ENCODE data around the gene FAM25G. TPM values are rescaled to one million over a fixed set of nuclear protein-coding genes. Genes with fewer than 3 reads are reported as not detected.

Gene FAM25G
- total RNA-seq, 1 donor from 2014 or later = not detected

GRCh38 chr10:47454780-47455058 lies 36.8 kb downstream of the FAM25G start:
- H3K27me3 ChIP-seq = no peaks in the 10 kb centered on the region
- H3F3A ChIP-seq (ENCODE audit: low read depth) = no peaks in the 10 kb centered on the region
- DNase-seq (ENCODE audit: low spot score) = no peak
- H3K4me3 ChIP-seq = no peak overlapping the region
- H3K27me3 Mint-ChIP-seq (ENCODE audit: insufficient read depth, low read depth) = peaks cover 8% of the 10 kb centered on the region
- H4K20me1 ChIP-seq (ENCODE audit: low read depth) = no peaks in the 10 kb centered on the region
- H3K4me3 Mint-ChIP-seq = no peak overlapping the region
- H2AFZ ChIP-seq (replicated peaks) = no peak overlapping the region
- no peaks in the 10 kb centered on the region for H3K36me3 Mint-ChIP-seq
- H3K9me3 ChIP-seq (ENCODE audit: low read depth) = no peaks in the 10 kb centered on the region
- H3K9me3 Mint-ChIP-seq = no peaks in the 10 kb centered on the region
- H3K4me1 Mint-ChIP-seq = peaks cover 8% of the 10 kb centered on the region
- no peaks in the 10 kb centered on the region for H3K36me3 ChIP-seq
- H3K27ac Mint-ChIP-seq = no peak overlapping the region
- H3K4me2 ChIP-seq = no peak overlapping the region
- H3K27ac ChIP-seq = no peak overlapping the region
- no peaks in the 10 kb centered on the region for H3K79me2 ChIP-seq (ENCODE audit: low read depth)
- H3K4me1 ChIP-seq = no peaks in the 10 kb centered on the region
- no peak overlapping the region for H3K9ac ChIP-seq
- TF ChIP-seq EZH2 (IDR thresholded peaks at IDR 0.05) = no peak
- no peak for TF ChIP-seq CTCF (IDR thresholded peaks at IDR 0.05)
- TF ChIP-seq EZH2phosphoT487 (IDR thresholded peaks at IDR 0.05) = no peak

- Mint-ChIP-seq H3K4me3 (no peak overlapping the region), H3K27ac (no peak overlapping the region), H3K9me3 (no peaks in the 10 kb centered on the region), H3K36me3 (no peaks in the 10 kb centered on the region), H3K27me3 (ENCODE audit: insufficient read depth, low read depth) (peaks cover 8% of the 10 kb centered on the region), H3K4me1 (peaks cover 8% of the 10 kb centered on the region)
- no peak for DNase-seq (ENCODE audit: low spot score)
- Histone ChIP-seq H4K20me1 (ENCODE audit: low read depth) (no peaks in the 10 kb centered on the region), H3K36me3 (no peaks in the 10 kb centered on the region), H3K4me2 (no peak overlapping the region), H3K9me3 (ENCODE audit: low read depth) (no peaks in the 10 kb centered on the region), H3K4me3 (no peak overlapping the region), H3K27me3 (no peaks in the 10 kb centered on the region), H3F3A (ENCODE audit: low read depth) (no peaks in the 10 kb centered on the region), H3K9ac (no peak overlapping the region), H3K79me2 (ENCODE audit: low read depth) (no peaks in the 10 kb centered on the region), H3K4me1 (no peaks in the 10 kb centered on the region), H3K27ac (no peak overlapping the region), H2AFZ (replicated peaks) (no peak overlapping the region)
- TF ChIP-seq EZH2phosphoT487 (IDR thresholded peaks at IDR 0.05) = no peak
- TF ChIP-seq CTCF (IDR thresholded peaks at IDR 0.05) = no peak
- TF ChIP-seq EZH2 (IDR thresholded peaks at IDR 0.05) = no peak
Observed at GRCh38 chr10:47454008-47454779, 37.3 kb downstream of the FAM25G start.

- H3K36me3 Mint-ChIP-seq = no peaks in the 10 kb centered on the region
- TF ChIP-seq EZH2phosphoT487 (IDR thresholded peaks at IDR 0.05) (no peak), CTCF (IDR thresholded peaks at IDR 0.05) (no peak), EZH2 (IDR thresholded peaks at IDR 0.05) (no peak)
- peaks cover 8% of the 10 kb centered on the region for H3K4me1 Mint-ChIP-seq
- DNase-seq (ENCODE audit: low spot score) = no peak
- no peak overlapping the region for H3K9ac ChIP-seq
- peak overlapping the region; percentile 2 for H3K4me3 Mint-ChIP-seq
- peak overlapping the region; percentile 53 for H3K27ac Mint-ChIP-seq
- no peaks in the 10 kb centered on the region for H3K27me3 ChIP-seq
- no peaks in the 10 kb centered on the region for H3K36me3 ChIP-seq
- H3K9me3 ChIP-seq (ENCODE audit: low read depth) = no peaks in the 10 kb centered on the region
- no peak overlapping the region for H3K4me3 ChIP-seq
- H3F3A ChIP-seq (ENCODE audit: low read depth) = no peaks in the 10 kb centered on the region
- H4K20me1 ChIP-seq (ENCODE audit: low read depth) = no peaks in the 10 kb centered on the region
- peaks cover 9% of the 10 kb centered on the region for H3K27me3 Mint-ChIP-seq (ENCODE audit: insufficient read depth, low read depth)
- no peak overlapping the region for H3K4me2 ChIP-seq
- no peak overlapping the region for H2AFZ ChIP-seq (replicated peaks)
- no peaks in the 10 kb centered on the region for H3K9me3 Mint-ChIP-seq
- H3K4me1 ChIP-seq = no peaks in the 10 kb centered on the region
- H3K27ac ChIP-seq = no peak overlapping the region
- no peaks in the 10 kb centered on the region for H3K79me2 ChIP-seq (ENCODE audit: low read depth)
Observed at GRCh38 chr10:47453141-47454007, 38.1 kb downstream of the FAM25G start.

All from neural progenitor cell (in vitro differentiated cells).